ENCODE measurements around the gene VPS54.

DNA sequence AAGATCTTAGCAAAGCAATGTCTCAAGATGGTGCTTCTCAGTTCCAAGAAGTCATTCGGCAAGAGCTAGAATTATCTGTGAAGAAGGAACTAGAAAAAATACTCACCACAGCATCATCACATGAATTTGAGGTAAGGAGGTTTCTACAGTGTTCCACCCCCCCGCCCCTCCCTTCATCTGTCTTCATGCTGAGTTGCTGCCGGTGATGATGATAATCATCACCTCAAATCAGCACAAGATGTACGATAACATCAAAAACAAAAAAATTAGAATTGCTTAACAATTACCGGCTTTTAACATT, 163.0 kb downstream of the VPS54 start:
- TF ChIP-seq, protein P1, sequence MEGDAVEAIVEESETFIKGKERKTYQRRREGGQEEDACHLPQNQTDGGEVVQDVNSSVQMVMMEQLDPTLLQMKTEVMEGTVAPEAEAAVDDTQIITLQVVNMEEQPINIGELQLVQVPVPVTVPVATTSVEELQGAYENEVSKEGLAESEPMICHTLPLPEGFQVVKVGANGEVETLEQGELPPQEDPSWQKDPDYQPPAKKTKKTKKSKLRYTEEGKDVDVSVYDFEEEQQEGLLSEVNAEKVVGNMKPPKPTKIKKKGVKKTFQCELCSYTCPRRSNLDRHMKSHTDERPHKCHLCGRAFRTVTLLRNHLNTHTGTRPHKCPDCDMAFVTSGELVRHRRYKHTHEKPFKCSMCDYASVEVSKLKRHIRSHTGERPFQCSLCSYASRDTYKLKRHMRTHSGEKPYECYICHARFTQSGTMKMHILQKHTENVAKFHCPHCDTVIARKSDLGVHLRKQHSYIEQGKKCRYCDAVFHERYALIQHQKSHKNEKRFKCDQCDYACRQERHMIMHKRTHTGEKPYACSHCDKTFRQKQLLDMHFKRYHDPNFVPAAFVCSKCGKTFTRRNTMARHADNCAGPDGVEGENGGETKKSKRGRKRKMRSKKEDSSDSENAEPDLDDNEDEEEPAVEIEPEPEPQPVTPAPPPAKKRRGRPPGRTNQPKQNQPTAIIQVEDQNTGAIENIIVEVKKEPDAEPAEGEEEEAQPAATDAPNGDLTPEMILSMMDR (IDR thresholded peaks at IDR 0.05), result no peak
- TF ChIP-seq EZH2phosphoT487 (IDR thresholded peaks at IDR 0.05), result no peak
- no peak for TF ChIP-seq EZH2 (IDR thresholded peaks at IDR 0.05)
